Measurements from ENCODE around the gene SOCS2.

GRCh38 chr12:93569301-93569655 is 3.2 kb upstream of the SOCS2 start:
- TF ChIP-seq POLR2A (IDR thresholded peaks at IDR 0.05) (no peak), CTCF (IDR thresholded peaks at IDR 0.05) (no peak), POLR2AphosphoS5 (IDR thresholded peaks at IDR 0.05) (no peak), EP300 (IDR thresholded peaks at IDR 0.05; ENCODE audit: low read depth) (no peak)
